K562 (cell line): ENCODE measurements around the gene RNF213. TPM values are rescaled to one million over a fixed set of nuclear protein-coding genes. Genes with fewer than 3 reads are reported as not detected.

Source experiments
- ATAC-seq: fragments of 200-7000 bp; cut with Tn5 transposase; 3 replicates; pipeline ENCODE4 v1.9.1; 2020; ENCODE audit warnings: moderate library complexity
- BruUV-seq: library from RNA; stranded (reverse); fragments of 400-500 nt; replicated peaks from 2 replicates; lab custom pipeline; 2021; lab: Mats Ljungman, UMichigan
- CTCF ChIA-PET: fragments of 300-600 bp; formaldehyde crosslinking; extraction: SDS; loops from one replicate; lab custom pipeline; 2021; ENCODE audit warnings: low intra/inter-chr PET ratio; lab: Yijun Ruan, JAX
- POLR2A ChIA-PET: fragments of 300-600, 350-650 bp; sonication (Branson Sonifier 250); formaldehyde crosslinking; extraction: SDS; loops from one replicate; lab custom pipeline; 2021; ENCODE audit warnings: antibody characterized with exemption, inconsistent platforms; lab: Yijun Ruan, JAX
- DNase-seq, 4 experiments: peaks; one replicate each; pipeline versions ENCODE4 v3.0.0 to v3.0.0-alpha.2; 2011 to 2018; ENCODE audit warnings: low spot score in 3 of 4, mixed read lengths in 3 of 4; ENCODE audit errors: extremely low read depth in 1 of 4
- FAIRE-seq: peaks from 2 replicates; lab custom pipeline; 2011; peaks lifted over from hg19 to GRCh38; lab: Jason Lieb, UNC
- H2AFZ ChIP-seq: 2 replicates; pipeline ENCODE4 v1.6.0; 2011; ENCODE audit warnings: low read depth, low read length, control low read depth, inconsistent platforms
- H3K27ac ChIP-seq: fragments of 200-600 bp; 3 replicates; pipeline ENCODE4 v1.8.0; 2011; ENCODE audit warnings: low read depth, mild to moderate bottlenecking, control low read depth, inconsistent platforms, low read length, moderate library complexity, mixed read lengths; ENCODE audit errors: extremely low read depth
- H3K27me3 ChIP-seq, 2 experiments: fragments of 300-600 bp in 1 of 2; 2 replicates in 1 of 2; 3 replicates in 1 of 2; pipeline versions ENCODE4 v1.6.0 to v1.8.0; 2011; ENCODE audit warnings: inconsistent platforms in 2 of 2, low read length in 2 of 2, mild to moderate bottlenecking in 1 of 2, mixed read lengths in 1 of 2, moderate library complexity in 1 of 2; ENCODE audit not compliant: control insufficient read depth in 2 of 2, insufficient read depth in 2 of 2
- H3K36me3 ChIP-seq: fragments of 300-600 bp; 3 replicates; pipeline ENCODE4 v1.8.0; 2011; ENCODE audit warnings: mild to moderate bottlenecking, low read length, inconsistent platforms; ENCODE audit not compliant: control insufficient read depth, insufficient read depth
- H3K4me1 ChIP-seq, 2 experiments: fragments of 200-600 bp in 1 of 2; replicated peaks in 1 of 2; 2 replicates in 1 of 2; 3 replicates in 1 of 2; pipeline versions ENCODE4 v1.5.1 to v1.8.0; 2011; ENCODE audit warnings: inconsistent platforms in 2 of 2, low read length in 2 of 2, mild to moderate bottlenecking in 1 of 2, mixed read lengths in 1 of 2, moderate library complexity in 1 of 2; ENCODE audit not compliant: control insufficient read depth in 2 of 2, insufficient read depth in 2 of 2
- H3K4me2 ChIP-seq: 2 replicates; pipeline ENCODE4 v1.6.1; 2011; ENCODE audit warnings: low read length, control low read depth, inconsistent platforms, mixed read lengths; ENCODE audit not compliant: insufficient read depth
- H3K4me3 ChIP-seq: fragments of 200-600 bp; sonication (generic), shearing (Covaris generic); 2 replicates; pipeline ENCODE4 v1.5.1; 2016; ENCODE audit warnings: control low read depth, inconsistent platforms
- H3K79me2 ChIP-seq: fragments of 200-600 bp; 3 replicates; pipeline ENCODE4 v1.8.0; 2011; ENCODE audit warnings: low read length, inconsistent platforms; ENCODE audit not compliant: control insufficient read depth, insufficient read depth
- H3K9ac ChIP-seq, 2 experiments: 2 replicates each; pipeline versions ENCODE4 v1.6.0 to v1.6.1; 2011; ENCODE audit warnings: low read depth in 2 of 2, low read length in 2 of 2, control low read depth in 1 of 2, inconsistent platforms in 1 of 2, mild to moderate bottlenecking in 1 of 2, mixed read lengths in 1 of 2; ENCODE audit not compliant: insufficient read depth in 1 of 2
- H3K9me1 ChIP-seq: one replicate; pipeline ENCODE4 v1.6.0; 2011; ENCODE audit warnings: inconsistent platforms, mild to moderate bottlenecking, low read length, moderate library complexity; ENCODE audit not compliant: control insufficient read depth, insufficient read depth
- H3K9me3 ChIP-seq: replicated peaks from 2 replicates; pipeline ENCODE4 v1.5.1; 2011; ENCODE audit warnings: low read depth, low read length, inconsistent platforms; ENCODE audit not compliant: control insufficient read depth, insufficient read depth
- H4K20me1 ChIP-seq: replicated peaks from 2 replicates; pipeline ENCODE4 v1.6.1; 2011; ENCODE audit warnings: low read length, inconsistent platforms, mixed read lengths; ENCODE audit not compliant: control insufficient read depth, insufficient read depth
- ARID3B ChIP-seq: fragments of 250-450 bp; sonication (Bioruptor Pico); IDR thresholded peaks from 2 replicates; pipeline ENCODE4 v1.4.0; 2020; ENCODE audit warnings: borderline replicate concordance
- BCL6 ChIP-seq: fragments of 250-450 bp; sonication (Bioruptor Pico); IDR thresholded peaks from 2 replicates; pipeline ENCODE4 v1.4.0; 2020
- FUS ChIP-seq: fragments of 200-400 bp; formaldehyde crosslinking; optimal IDR thresholded peaks from 2 replicates; pipeline ENCODE3; 2017; ENCODE audit warnings: low read depth, low read length
- JUNB ChIP-seq: fragments of 450-650 bp; formaldehyde crosslinking; conservative IDR thresholded peaks from 2 replicates; pipeline ENCODE4 v1.4.0; 2020; ENCODE audit warnings: mild to moderate bottlenecking
- MITF ChIP-seq: IDR thresholded peaks from 2 replicates; pipeline ENCODE4 v1.6.1; 2014; ENCODE audit warnings: antibody characterized with exemption
- NUFIP1 ChIP-seq: fragments of 450-650 bp; IDR thresholded peaks from 2 replicates; pipeline ENCODE4 v1.6.1; 2018; ENCODE audit not compliant: partially characterized antibody
- RB1 ChIP-seq: fragments of 450-650 bp; IDR thresholded peaks from 2 replicates; pipeline ENCODE4 v1.6.1; 2017; ENCODE audit warnings: low read depth, mild to moderate bottlenecking
- RBM17 ChIP-seq: fragments of 200-400 bp; formaldehyde crosslinking; IDR thresholded peaks from 2 replicates; pipeline ENCODE4 v1.6.1; 2017; ENCODE audit warnings: low read depth, mild to moderate bottlenecking, low read length, borderline replicate concordance
- RUNX1 ChIP-seq: sonication (generic); IDR thresholded peaks from 2 replicates; pipeline ENCODE4 v1.6.1; 2016; ENCODE audit warnings: antibody characterized with exemption, low read depth
- SIN3B ChIP-seq: fragments of 450-650 bp; IDR thresholded peaks from 2 replicates; pipeline ENCODE4 v1.6.1; 2017; ENCODE audit warnings: low read depth, mild to moderate bottlenecking, moderate library complexity
- SNAPC5 ChIP-seq: fragments of 250-450 bp; sonication (Bioruptor Pico); IDR thresholded peaks from 2 replicates; pipeline ENCODE4 v1.8.0; 2021; ENCODE audit warnings: moderate library complexity, mild to moderate bottlenecking, inconsistent platforms
- SNIP1 ChIP-seq: fragments of 450-650 bp; IDR thresholded peaks from 2 replicates; pipeline ENCODE4 v1.7.1; 2017; ENCODE audit warnings: low read depth, mild to moderate bottlenecking
- TEAD2 ChIP-seq: fragments of 450-650 bp; IDR thresholded peaks from 2 replicates; pipeline ENCODE4 v1.6.1; 2016; ENCODE audit warnings: missing genetic modification characterization, control low read depth, missing compliant biosample characterization
- TGIF2 ChIP-seq: sonication (generic); formaldehyde crosslinking; IDR thresholded peaks from 2 replicates; pipeline ENCODE4 v1.8.1; 2022; ENCODE audit warnings: mild to moderate bottlenecking, missing genetic modification reagents, moderate library complexity
- TSHZ1 ChIP-seq: fragments of 250-450 bp; sonication (Bioruptor Pico); IDR thresholded peaks from 2 replicates; pipeline ENCODE4 v1.4.0; 2020; ENCODE audit warnings: mild to moderate bottlenecking, moderate library complexity
- YBX1 ChIP-seq: fragments of 450-650 bp; IDR thresholded peaks from 2 replicates; pipeline ENCODE4 v1.7.1; 2016; ENCODE audit warnings: mild to moderate bottlenecking
- ZNF184 ChIP-seq: sonication (generic); formaldehyde crosslinking; IDR thresholded peaks from 2 replicates; pipeline ENCODE4 v1.5.0; 2020; ENCODE audit warnings: missing genetic modification reagents
- WGBS: fragments of 100-300 bp; shearing (Covaris generic); methylation state at CpG from one replicate; pipeline ENCODE4 v1.1.6; 2016; ENCODE audit warnings: low coverage, mixed read lengths; ENCODE audit not compliant: insufficient coverage; ENCODE audit errors: missing lambda C conversion rate; 5-methylcytosine and 5-hydroxymethylcytosine counted together
- in situ Hi-C: fragments of 300-500 bp; cut with MboI; formaldehyde crosslinking; loops from 4 replicates; pipeline ENCODE4 v1.15.0; 2018; ENCODE audit warnings: inconsistent platforms, mixed read lengths
- intact Hi-C: fragments of 100-400 bp; cut with micrococcal nuclease; formaldehyde crosslinking; loops from 2 replicates; pipeline ENCODE4 v1.14.2; 2022
- polyA plus RNA-seq, 8 experiments: library from polyadenylated mRNA; depleted of rRNA in 4 of 8; stranded (reverse) in 5 of 8; unstranded in 3 of 8; fragments of >200 nt; fragmentation: Nextera tagmentation in 2 of 8; fragmentation: Illumina TruSeq in 1 of 8; extraction: Ambion mirVana in 2 of 8; extraction: Trizol in 1 of 8; gene quantifications; 2 replicates each; pipeline versions ENCODE4 v1.2.1 to v1.2.3, GENCODE V29; 2011 to 2014; ENCODE audit warnings: inconsistent platforms in 1 of 8, missing spikeins in 1 of 8
- total RNA-seq, 7 experiments: library from RNA; depleted of rRNA in 6 of 7; stranded (reverse); fragments of >200 nt in 6 of 7; fragmentation: Illumina TruSeq in 2 of 7; extraction: Trizol in 2 of 7; gene quantifications; 2 replicates each; pipeline versions ENCODE4 v1.2.1 to v1.2.3, GENCODE V29; 2011 to 2021; ENCODE audit warnings: low replicate concordance in 1 of 7

Gene RNF213
- total and polyA plus RNA-seq, 9 of the 15 experiments (the other 6 are each of a cell fraction or from before 2014, with no cell fraction given) = 5.3 to 33.6 (median 17.9) TPM

- no peaks in the 10 kb centered on the region for H3K79me2 ChIP-seq
- no peak for FAIRE-seq
- H3K27ac ChIP-seq = no peak overlapping the region
- H3K36me3 ChIP-seq = peaks cover 71% of the 10 kb centered on the region; the same call in 2 of the 3 replicates
- no peaks in the 10 kb centered on the region for H3K9me3 ChIP-seq
- no peaks in the 10 kb centered on the region for H3K4me1 ChIP-seq
- H3K4me2 ChIP-seq = no peak overlapping the region
- no peak overlapping the region; a peak in 1 of 4 replicates for H3K9ac ChIP-seq
- H3K9me1 ChIP-seq = no peaks in the 10 kb centered on the region
- BruUV-seq = no TSS peak
- H4K20me1 ChIP-seq = no peaks in the 10 kb centered on the region
- H2AFZ ChIP-seq = no peak overlapping the region
- ChIA-PET CTCF (no interaction called here), POLR2A (interaction anchor here (0.6 to 1.0 kb wide), 4 partner anchors 9 to 40 kb away, joined by 3 to 5 read pairs (median 4); no protein-coding TSS in a partner anchor)
- intact Hi-C loops = no loop called here
- ATAC-seq = no peak
- TF ChIP-seq TGIF2 (CRISPR knock-in tag) (no peak), MITF (no peak), SNIP1 (no peak), RB1 (no peak), FUS (no peak), TEAD2 (tag) (no peak), YBX1 (no peak), ZNF184 (CRISPR knock-in tag) (no peak), BCL6 (CRISPR knock-in tag) (no peak), JUNB (CRISPR knock-in tag) (no peak), ARID3B (no peak), SIN3B (no peak), TSHZ1 (CRISPR knock-in tag) (no peak), SNAPC5 (CRISPR knock-in tag) (no peak), RUNX1 (no peak), RBM17 (no peak), NUFIP1 (no peak)
- WGBS = 87% methylated on average over 14 of the region's 14 CpGs
- no peak for DNase-seq
- H3K4me3 ChIP-seq = no peak overlapping the region
- no peaks in the 10 kb centered on the region for H3K27me3 ChIP-seq
- in situ Hi-C loops = no loop called here
Observed at GRCh38 chr17:80296221-80296620, 35.6 kb downstream of the RNF213 start.
